GM18499 (cell line): Measurements from ENCODE around the gene EFNA4.
A peak's percentile ranks its signal among the peaks of the same experiment; 100 is the strongest.

Source experiments
- ATAC-seq: cut with Tn5 transposase; IDR thresholded peaks from one replicate; pipeline ENCODE4 v1.9.1; 2021; ENCODE audit warnings: moderate number of reproducible peaks; ENCODE audit not compliant: insufficient read depth, unreplicated experiment

The EFNA4 gene

DNA sequence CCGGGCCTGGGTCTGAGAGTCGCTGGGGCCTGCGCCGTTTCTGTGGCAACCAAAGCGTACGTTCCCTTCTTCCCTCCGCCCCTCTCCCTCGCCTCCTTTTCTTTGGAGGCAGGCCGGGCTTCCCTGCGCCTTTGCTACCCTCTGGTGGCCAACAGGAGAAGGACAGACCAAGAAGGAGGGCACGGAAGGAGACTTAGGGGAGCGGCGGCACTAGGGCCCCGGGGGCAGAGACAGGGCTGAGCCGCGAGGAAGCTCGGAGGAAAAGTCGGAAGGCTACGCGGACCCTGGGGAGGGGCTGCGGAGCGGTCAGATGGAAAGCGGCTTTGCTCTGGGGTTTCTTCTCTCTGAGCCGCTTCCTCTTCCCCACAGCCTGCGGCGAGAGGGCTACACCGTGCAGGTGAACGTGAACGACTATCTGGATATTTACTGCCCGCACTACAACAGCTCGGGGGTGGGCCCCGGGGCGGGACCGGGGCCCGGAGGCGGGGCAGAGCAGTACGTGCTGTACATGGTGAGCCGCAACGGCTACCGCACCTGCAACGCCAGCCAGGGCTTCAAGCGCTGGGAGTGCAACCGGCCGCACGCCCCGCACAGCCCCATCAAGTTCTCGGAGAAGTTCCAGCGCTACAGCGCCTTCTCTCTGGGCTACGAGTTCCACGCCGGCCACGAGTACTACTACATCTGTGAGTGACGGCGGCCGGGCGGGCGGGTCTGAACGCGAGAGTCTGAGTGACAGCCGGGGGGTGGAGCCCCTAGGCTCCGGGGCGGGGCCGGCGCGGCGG, 21.4 kb downstream of the EFNA4 start:
- peak; percentile 45 for ATAC-seq

DNA sequence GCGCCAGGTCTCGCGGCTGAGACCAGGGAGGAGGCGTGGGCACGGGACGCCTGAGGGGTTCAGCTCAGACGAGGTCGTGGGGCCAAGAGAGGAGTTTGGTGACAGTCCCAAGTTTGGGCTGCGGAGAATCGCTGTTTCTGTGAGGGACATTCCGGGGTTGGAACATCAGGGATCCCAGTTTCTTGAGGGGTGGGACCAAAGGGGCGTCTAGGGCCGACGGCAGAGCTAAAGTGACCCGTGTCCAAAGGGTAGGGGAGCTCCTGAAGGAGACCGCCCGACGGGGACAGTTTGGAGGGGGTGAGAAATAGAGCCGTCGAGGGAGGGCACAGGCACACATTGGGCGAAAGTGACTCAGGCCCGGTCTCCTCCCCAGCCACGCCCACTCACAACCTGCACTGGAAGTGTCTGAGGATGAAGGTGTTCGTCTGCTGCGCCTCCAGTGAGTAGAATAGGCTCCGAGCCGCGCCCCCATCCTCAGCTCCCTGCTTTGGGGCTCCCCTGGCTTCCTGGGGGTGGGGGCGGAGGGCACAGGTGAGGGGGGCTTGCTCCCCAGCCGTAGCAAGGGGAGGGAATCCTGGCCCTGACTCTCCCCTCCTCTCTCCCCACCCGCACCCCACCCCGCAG, 22.1 kb downstream of the EFNA4 start:
- no peak for ATAC-seq

DNA sequence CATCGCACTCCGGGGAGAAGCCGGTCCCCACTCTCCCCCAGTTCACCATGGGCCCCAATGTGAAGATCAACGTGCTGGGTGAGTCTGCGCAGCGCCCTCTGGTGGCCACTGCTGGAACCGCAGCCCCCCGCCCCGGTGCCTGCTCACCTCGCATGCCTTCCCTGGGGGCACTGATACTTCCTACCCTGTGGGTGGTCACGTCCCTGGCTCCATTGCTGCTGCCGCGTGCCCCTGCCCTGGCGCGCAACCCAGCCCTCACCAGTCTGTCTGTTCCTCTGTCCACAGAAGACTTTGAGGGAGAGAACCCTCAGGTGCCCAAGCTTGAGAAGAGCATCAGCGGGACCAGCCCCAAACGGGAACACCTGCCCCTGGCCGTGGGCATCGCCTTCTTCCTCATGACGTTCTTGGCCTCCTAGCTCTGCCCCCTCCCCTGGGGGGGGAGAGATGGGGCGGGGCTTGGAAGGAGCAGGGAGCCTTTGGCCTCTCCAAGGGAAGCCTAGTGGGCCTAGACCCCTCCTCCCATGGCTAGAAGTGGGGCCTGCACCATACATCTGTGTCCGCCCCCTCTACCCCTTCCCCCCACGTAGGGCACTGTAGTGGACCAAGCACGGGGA, 22.7 kb downstream of the EFNA4 start:
- ATAC-seq: no peak

DNA sequence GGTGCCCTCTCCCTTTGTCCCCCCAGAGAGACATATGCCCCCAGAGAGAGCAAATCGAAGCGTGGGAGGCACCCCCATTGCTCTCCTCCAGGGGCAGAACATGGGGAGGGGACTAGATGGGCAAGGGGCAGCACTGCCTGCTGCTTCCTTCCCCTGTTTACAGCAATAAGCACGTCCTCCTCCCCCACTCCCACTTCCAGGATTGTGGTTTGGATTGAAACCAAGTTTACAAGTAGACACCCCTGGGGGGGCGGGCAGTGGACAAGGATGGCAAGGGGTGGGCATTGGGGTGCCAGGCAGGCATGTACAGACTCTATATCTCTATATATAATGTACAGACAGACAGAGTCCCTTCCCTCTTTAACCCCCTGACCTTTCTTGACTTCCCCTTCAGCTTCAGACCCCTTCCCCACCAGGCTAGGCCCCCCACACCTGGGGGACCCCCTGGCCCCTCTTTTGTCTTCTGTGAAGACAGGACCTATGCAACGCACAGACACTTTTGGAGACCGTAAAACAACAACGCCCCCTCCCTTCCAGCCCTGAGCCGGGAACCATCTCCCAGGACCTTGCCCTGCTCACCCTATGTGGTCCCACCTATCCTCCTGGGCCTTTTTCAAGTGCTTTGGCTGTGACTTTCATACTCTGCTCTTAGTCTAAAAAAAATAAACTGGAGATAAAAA, 23.5 kb downstream of the EFNA4 start:
- ATAC-seq: no peak

DNA sequence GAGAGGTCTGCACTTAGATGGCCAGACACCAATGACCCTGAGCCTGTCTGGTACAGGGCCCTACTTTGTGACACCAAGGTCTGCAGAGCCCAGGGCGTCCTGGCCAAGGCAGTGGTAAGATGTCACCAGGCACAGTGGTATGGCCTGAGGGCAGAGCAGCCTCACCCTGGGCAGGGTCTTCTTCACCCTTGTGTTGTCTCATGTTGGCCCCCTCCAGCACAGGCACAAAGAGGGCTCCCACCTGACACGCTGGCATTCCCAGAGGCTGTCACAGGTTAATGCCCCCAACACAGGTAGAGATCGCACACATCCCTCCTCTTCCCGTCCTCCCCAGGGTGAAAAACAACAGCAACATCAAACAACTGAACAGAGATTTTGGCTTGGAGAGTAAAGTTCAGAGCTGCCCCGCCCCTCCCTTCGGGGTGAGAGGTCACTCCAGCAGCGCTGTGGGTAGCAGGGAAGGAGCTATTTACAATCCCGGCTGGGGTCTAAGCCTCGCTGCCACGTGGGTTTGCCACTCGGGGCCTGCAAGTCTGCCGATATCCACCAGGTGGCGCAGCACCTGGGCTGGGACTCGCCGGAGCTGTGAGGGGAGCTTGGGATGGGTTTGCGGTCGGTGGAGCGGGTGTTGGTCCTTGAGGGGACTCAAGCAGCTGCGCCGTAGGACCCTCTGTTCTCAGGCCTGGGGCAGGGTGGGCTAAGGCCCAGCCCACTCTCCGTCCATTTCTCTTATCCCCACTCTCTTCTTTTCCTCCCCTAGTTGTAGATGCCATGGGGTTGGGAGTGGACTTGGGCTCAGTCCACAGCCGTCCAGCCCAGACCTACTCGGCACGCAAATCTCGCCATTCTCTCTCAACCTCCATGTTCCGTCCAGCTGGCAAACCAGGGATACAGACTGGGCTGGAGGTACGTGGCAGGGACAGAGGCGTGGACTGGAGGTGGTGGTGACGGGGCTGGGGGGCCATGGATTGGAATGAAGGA, 27.8 kb downstream of the EFNA4 start:
- no peak for ATAC-seq

DNA sequence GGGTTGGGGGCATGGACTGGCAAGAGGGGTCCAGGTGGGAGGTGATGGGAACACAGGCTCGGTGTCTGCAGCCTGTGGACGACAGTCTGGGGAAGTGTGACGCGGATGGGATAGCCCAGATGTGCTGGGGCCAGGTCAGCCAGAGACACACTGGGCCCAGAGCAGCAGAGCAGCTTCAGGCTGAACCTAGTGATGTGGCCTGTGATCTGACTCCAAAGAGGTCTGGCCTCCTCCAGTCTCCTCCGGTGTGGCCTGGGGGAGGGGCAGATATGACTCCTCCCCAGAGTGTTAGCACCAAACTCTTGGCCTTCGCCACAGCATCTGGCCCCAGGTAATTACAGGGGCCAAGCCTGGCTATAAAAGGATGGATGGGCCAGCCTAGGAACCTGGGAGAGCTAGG, 28.6 kb downstream of the EFNA4 start:
- no peak for ATAC-seq

DNA sequence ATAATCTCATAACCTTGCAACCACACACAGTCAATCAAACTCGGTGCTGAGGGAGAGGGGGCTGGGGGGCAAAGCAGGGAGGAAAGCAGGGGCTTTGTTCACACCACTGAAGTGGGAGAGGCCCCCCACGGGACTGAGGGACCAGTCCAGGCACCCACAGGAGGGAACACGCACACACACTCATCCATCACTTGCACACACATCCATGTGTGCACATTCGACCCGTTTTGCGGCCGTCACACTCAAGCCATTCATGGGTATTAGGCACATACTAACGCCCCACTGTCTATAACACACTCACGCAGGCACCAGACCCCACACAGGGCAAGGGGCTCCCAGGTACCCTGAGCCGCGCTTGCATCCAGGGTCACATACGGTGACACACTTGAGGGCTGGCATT, 29.1 kb downstream of the EFNA4 start:
- ATAC-seq: no peak

DNA sequence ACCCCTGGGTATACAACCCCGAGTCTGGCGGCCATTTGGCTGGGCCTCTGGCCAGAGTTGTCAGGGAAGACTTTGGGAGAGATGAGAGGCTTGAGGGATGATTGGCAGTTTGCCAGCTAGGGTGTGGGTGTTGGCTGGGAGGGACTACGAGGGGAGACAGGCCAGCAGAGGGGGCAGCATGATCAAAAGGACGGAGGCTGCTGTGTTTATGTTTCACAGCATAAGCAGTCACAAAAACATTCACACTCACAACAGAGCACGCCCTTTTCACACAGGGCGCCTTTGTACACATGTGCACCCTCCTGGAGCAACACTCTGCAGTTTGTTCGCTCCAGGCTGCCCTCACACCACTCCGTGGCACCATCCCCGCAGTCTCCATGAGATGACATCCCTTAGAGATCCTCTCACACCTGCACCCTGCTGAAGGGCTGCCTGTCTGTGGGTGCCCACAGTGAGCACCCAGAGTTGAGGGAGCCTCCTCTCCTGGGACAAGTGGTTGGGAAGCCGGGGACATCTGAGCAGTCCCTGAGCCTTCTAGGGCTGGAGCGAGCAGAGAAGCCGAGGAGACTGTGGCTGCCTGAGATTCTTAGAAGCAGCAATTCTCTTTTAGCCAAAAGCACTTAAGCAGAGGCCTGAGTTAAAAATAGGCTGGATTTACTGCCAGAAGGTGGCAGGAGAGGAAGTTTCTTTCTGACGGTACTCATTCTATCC, 30.5 kb downstream of the EFNA4 start:
- ATAC-seq: no peak

DNA sequence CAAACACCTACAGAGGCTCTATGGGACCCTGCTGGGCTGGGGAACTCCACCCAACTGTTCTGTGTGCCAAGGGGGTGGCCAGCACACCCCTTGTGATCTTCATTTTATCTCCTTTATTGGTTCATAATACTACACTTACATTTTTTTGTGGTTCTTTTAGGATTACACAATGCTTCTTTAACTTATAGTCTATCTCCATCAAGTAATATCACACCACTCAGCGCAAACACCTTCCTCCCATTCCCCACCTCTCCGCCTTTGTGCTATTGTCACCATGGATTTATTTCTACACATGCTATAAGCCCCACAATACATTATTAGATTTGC, 31.0 kb downstream of the EFNA4 start:
- no peak for ATAC-seq

DNA sequence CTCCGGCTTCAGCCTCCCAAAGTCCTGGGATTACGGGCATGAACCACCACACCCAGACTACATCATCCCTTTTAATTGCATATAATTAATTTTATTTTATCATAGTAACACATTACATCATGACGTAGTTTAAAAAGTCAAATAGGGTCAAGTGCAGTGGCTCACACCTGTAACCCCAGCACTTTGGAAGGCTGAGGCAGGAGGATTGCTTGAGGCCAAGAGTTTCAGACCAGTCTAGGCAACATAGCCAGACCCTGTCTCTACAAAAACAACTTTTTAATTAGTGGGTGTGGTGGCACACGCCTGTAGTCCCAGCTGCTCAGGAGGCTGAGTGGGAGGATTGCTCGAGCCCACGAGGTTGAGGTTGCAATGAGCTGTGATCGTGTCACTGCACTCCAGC, 35.8 kb downstream of the EFNA4 start:
- no peak for ATAC-seq

DNA sequence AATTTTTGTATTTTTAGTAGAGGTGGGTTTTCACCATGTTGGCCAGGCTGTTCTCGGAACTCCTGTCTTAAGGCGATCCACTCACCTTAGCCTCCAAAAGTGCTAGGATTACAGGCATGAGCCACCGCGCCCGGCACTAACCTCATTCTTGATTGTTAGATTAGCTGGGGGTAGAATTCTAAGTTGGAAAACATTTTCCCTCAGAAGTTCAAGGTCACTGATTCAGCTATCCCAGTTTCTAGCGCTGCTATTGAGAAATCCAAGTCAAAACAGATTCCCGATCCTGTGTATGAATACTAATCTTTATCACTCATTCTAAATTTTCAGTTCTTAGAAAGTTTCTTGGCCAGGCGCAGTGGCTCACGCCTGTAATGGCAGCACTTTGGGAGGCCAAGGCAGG, 39.8 kb downstream of the EFNA4 start:
- no peak for ATAC-seq

DNA sequence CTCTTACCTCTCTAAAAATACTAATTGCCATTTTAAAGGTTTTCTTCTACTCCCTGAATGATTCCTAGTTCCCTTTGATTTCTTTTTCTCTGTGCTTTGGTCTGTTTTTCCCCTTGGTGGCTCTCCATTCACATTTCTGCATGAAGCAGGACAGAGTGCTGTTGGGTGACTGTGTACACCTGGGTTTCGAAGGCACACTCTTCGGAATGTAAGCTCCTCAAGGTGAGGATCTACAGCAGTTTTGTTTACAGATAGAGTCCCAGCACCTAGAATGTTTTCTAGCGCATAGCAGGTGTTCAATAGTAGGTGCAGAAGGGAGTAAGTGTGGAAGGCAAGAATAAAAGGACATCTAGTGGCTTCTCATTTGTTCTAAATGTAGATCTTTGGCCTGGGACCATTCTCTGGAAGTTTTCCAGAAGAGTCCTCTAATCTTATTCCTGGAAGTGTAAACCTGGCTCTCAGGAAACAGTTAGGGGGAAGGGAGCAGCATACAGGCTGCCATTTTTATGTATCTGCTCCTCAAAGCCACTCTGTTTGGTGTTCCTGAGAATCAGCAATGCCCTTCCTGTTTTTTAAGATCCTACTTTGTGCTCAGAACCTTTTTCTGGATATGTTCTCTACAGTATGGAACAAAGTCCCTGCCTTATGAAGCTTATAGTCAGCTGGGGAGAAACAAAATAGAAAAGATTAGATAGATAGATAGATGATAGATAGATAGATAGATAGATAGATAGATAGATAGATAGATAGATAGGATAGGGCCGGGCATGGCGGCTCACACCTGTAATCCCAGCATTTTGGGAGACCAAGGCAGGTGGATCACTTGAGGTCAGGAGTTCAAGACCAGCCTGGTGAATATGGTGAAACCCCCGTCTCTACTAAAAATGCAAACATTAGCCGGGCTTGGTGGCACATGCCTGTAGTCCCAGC, 41.3 kb downstream of the EFNA4 start:
- no peak for ATAC-seq

DNA sequence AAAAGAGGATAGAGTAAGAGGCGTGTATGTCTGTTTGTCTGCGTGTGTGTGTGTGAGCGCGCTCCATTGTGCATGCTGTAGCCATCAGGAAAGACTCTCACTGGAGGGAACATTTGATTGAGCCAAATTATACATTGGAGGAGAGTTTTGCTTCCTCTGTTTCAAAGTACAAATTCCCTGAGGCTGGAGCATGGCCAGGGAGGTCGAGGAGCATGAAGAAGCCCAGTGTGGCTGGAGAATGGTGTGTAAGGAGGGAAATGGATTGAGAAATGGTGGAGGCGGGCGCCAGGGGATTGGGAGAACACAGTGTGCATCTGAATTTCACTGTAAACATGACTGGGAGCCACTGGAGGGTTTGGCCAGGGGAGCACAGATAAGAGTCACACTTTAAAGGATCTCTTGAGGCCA, 42.1 kb downstream of the EFNA4 start:
- no peak for ATAC-seq

DNA sequence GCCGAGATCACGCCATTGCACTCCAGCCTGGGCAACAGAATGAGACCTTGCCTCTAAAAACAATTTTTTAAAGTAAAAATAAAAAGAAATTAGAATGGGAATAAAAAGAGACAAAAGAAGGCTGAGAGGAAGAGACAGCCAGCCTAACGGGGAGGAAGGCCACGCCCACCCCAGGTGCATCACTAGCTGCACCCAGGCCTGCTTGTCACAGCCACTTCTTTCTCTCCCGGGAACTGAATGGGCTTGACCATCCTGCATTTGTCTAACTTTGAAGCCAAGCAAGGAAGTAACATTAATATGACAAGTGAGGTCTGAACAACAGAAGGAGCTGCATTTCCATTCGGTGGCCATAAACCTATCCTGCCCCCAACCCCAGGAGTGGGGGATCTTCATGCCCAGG, 43.3 kb downstream of the EFNA4 start:
- no peak for ATAC-seq

DNA sequence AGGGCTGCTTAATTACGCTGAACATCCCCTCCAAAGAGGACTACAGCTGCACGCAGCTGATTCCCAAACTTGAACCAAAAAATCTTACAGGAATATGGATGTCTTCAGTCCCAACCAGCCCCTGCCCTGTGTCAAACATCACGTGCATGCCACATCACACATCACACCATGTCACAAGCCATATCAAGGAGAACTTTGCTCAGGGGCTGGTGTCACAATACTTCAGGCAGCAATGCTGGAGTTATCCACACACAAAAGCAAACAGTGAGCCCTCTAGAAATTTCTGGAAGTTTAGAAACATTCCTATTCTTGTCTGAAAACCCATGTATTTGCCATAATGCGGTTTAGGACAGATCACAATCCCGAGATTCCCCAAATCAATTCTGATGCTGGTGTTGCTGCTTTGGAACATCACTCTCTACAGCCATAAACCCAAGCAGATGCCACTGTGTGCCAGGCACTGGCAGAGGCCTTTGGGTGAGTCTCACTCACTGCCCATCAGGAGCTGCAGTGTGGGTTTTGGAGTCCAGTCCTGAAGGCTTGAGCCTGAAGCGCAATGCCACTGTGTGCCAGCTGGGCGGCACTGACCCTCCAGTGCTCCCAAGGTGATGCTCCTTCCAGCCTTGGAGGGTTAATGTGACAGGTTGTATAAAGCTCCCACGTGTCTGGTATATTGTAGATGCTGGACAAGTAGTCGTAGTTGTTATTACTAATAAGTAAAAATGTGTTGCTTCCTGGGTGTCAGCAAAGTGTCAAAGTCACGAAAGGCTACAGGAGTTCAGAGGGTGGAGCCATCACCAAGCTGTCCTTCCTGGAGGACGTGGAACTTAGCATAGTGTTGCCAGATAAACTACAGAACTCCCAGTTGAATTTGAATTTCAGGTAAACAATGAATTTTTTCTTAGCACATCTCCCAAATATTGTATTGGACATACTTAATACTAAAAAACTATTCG, 44.0 kb downstream of the EFNA4 start:
- no peak for ATAC-seq

DNA sequence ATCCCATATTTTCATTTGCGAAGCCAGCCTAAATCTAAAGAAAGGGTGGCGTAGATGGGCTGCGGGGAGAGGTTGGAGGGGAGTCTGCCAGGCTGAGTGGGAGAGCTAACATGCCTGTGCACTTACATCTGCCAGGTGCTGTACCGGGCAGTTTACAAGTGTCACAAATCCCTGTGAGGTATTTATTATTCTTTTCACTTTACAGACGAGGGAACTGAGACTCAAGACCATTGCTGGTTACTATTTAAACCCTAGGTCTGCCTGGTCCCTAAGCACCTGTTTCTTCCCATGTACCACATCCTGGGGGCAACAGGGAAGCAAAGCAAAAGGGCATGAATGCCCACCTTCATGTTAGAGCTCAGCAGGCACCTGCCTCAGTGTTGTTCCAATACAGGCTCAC, 44.8 kb downstream of the EFNA4 start:
- ATAC-seq: no peak

DNA sequence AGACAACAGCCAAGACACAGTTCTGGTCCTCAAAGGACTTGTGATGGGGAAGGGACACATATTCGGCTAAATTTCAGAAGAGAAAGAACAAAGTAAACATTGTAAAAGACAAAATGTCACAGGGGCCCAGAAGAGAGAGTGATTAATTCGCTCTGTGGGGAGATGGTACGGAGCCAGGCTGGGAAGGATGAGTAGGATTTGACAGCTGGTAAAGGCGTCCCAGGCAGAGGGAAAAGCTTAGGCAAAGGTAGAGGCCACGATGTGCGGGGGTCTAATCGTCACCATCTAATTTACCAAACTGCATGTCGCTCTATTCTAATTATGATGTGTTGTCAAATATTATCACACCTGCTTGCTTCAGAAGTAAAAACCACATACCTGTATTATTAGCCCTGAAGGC, 46.8 kb downstream of the EFNA4 start:
- ATAC-seq: no peak
